IMR-90 (cell line): ENCODE results near the gene UCHL1.

Experiments
- BHLHE40 ChIP-seq: fragments of 150-350 bp; IDR thresholded peaks from 2 replicates; pipeline ENCODE4 v1.6.1; 2016; ENCODE audit warnings: mild to moderate bottlenecking, low read depth, low read length
- CEBPB ChIP-seq: IDR thresholded peaks from 2 replicates; pipeline ENCODE4 v1.6.1; 2012; ENCODE audit warnings: low read depth, low read length, improper control_type of control experiment
- CHD1 ChIP-seq: IDR thresholded peaks from 2 replicates; pipeline ENCODE4 v1.6.1; 2012; ENCODE audit warnings: low read depth, low read length, improper control_type of control experiment
- FOS ChIP-seq: fragments of 150-350 bp; IDR thresholded peaks from 2 replicates; pipeline ENCODE4 v1.6.1; 2016; ENCODE audit warnings: low read depth, low read length
- MAFK ChIP-seq: IDR thresholded peaks from 2 replicates; pipeline ENCODE4 v1.6.1; 2012; ENCODE audit warnings: low read depth, low read length, improper control_type of control experiment
- MAZ ChIP-seq: IDR thresholded peaks from 2 replicates; pipeline ENCODE4 v1.6.1; 2012; ENCODE audit warnings: low read depth, mild to moderate bottlenecking, low read length, improper control_type of control experiment, moderate library complexity, borderline replicate concordance
- MXI1 ChIP-seq: IDR thresholded peaks from 2 replicates; pipeline ENCODE4 v1.6.1; 2012; ENCODE audit warnings: low read depth, mild to moderate bottlenecking, low read length, moderate library complexity, borderline replicate concordance
- POLR2A ChIP-seq: IDR thresholded peaks from 2 replicates; pipeline ENCODE4 v1.6.1; 2012; ENCODE audit warnings: mild to moderate bottlenecking, low read depth, low read length
- RAD21 ChIP-seq: IDR thresholded peaks from 2 replicates; pipeline ENCODE4 v1.6.1; 2012; ENCODE audit warnings: low read length, improper control_type of control experiment
- RCOR1 ChIP-seq: IDR thresholded peaks from 2 replicates; pipeline ENCODE4 v1.6.1; 2012; ENCODE audit warnings: mild to moderate bottlenecking, low read length, improper control_type of control experiment; ENCODE audit not compliant: insufficient replicate concordance
- RFX5 ChIP-seq: IDR thresholded peaks from 2 replicates; pipeline ENCODE4 v1.8.0; 2012; ENCODE audit warnings: low read depth, mild to moderate bottlenecking, low read length, moderate library complexity
- TF ChIP-seq, protein P1 (sequence below): conservative IDR thresholded peaks from 2 replicates; pipeline ENCODE4 v1.5.1; 2012; ENCODE audit warnings: mild to moderate bottlenecking, low read depth, low read length, improper control_type of control experiment
- TF ChIP-seq, protein P2 (sequence below): fragments of 150-350 bp; IDR thresholded peaks from 2 replicates; pipeline ENCODE4 v1.6.1; 2016; ENCODE audit warnings: low read depth, mild to moderate bottlenecking, low read length, moderate library complexity, borderline replicate concordance
- TF ChIP-seq, protein P3 (sequence below): fragments of 150-350 bp; IDR thresholded peaks from 2 replicates; pipeline ENCODE4 v1.6.1; 2017; ENCODE audit warnings: mild to moderate bottlenecking, antibody characterized with exemption, low read length, low read depth

DNA sequence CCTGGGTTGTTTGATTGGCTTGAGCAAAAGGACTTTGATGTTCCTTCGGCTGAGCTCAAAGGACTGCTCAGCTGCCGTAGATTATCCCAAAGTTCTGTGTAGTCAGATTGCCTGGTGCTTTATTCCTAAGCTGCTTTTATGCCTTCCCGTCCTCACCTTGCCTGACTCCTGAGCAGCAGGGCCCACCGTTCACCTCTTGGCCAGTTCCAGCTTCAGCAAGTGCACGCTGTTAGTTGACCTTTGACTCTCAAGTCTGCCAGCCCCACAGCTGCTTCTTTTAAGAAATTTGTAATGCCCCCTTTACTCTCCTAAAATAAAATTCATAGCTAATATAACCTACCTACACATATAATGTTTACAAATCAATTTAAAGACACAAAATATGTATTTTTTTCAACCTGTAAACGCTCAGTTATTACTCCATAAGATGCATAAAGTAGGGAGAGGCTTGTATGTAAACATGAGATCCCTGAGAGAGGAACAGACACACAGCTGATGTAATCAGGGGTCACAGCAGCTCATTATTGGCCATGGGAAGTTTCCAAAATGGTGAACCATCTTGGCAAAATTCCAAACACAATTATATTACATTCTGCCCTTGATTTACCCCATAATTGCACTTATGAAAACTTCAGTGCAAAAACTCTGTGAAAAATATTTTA is 28.6 kb downstream of the UCHL1 start:
- TF ChIP-seq, protein P1, sequence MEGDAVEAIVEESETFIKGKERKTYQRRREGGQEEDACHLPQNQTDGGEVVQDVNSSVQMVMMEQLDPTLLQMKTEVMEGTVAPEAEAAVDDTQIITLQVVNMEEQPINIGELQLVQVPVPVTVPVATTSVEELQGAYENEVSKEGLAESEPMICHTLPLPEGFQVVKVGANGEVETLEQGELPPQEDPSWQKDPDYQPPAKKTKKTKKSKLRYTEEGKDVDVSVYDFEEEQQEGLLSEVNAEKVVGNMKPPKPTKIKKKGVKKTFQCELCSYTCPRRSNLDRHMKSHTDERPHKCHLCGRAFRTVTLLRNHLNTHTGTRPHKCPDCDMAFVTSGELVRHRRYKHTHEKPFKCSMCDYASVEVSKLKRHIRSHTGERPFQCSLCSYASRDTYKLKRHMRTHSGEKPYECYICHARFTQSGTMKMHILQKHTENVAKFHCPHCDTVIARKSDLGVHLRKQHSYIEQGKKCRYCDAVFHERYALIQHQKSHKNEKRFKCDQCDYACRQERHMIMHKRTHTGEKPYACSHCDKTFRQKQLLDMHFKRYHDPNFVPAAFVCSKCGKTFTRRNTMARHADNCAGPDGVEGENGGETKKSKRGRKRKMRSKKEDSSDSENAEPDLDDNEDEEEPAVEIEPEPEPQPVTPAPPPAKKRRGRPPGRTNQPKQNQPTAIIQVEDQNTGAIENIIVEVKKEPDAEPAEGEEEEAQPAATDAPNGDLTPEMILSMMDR = no peak
- no peak for TF ChIP-seq RFX5
- TF ChIP-seq, protein P2, sequence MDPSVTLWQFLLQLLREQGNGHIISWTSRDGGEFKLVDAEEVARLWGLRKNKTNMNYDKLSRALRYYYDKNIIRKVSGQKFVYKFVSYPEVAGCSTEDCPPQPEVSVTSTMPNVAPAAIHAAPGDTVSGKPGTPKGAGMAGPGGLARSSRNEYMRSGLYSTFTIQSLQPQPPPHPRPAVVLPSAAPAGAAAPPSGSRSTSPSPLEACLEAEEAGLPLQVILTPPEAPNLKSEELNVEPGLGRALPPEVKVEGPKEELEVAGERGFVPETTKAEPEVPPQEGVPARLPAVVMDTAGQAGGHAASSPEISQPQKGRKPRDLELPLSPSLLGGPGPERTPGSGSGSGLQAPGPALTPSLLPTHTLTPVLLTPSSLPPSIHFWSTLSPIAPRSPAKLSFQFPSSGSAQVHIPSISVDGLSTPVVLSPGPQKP = no peak
- no peak for TF ChIP-seq POLR2A
- no peak for TF ChIP-seq MAZ
- TF ChIP-seq BHLHE40 = no peak
- TF ChIP-seq MAFK = no peak
- TF ChIP-seq CHD1 = no peak
- TF ChIP-seq, protein P3, sequence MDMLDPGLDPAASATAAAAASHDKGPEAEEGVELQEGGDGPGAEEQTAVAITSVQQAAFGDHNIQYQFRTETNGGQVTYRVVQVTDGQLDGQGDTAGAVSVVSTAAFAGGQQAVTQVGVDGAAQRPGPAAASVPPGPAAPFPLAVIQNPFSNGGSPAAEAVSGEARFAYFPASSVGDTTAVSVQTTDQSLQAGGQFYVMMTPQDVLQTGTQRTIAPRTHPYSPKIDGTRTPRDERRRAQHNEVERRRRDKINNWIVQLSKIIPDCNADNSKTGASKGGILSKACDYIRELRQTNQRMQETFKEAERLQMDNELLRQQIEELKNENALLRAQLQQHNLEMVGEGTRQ = no peak
- no peak for TF ChIP-seq FOS
- no peak for TF ChIP-seq RCOR1
- no peak for TF ChIP-seq RAD21
- no peak for TF ChIP-seq CEBPB
- no peak for TF ChIP-seq MXI1
